NB4 (cell line): ENCODE measurements around the gene PTPN4.

ENCODE experiments used
- POLR2A ChIP-seq: IDR thresholded peaks from 2 replicates; pipeline ENCODE4 v1.6.1; 2011; ENCODE audit warnings: mild to moderate bottlenecking; ENCODE audit not compliant: insufficient read length; ENCODE audit errors: extremely low read depth
- TF ChIP-seq, protein P1 (sequence below): IDR thresholded peaks from one replicate; pipeline ENCODE4 v1.5.1; 2012; ENCODE audit warnings: low read depth, low read length

DNA sequence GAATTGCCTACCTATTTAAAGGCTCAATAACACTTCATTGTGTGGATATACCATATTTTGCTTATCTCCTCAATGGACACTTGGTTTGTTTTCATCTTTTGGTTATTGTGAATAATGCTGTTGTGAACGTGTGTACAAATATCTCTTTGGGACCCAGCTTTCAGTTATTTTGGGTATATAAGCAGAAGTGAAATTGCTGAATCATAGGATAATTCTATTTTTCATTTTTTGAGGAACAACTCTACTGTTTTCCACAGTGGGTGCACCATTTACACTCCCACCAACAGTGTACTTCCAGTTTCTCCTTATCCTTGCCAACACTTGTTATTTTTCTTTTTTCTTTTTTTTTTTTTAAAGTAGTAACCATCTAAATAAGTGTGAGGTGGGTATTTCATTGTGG is 29.0 kb downstream of the PTPN4 start:
- TF ChIP-seq, protein P1, sequence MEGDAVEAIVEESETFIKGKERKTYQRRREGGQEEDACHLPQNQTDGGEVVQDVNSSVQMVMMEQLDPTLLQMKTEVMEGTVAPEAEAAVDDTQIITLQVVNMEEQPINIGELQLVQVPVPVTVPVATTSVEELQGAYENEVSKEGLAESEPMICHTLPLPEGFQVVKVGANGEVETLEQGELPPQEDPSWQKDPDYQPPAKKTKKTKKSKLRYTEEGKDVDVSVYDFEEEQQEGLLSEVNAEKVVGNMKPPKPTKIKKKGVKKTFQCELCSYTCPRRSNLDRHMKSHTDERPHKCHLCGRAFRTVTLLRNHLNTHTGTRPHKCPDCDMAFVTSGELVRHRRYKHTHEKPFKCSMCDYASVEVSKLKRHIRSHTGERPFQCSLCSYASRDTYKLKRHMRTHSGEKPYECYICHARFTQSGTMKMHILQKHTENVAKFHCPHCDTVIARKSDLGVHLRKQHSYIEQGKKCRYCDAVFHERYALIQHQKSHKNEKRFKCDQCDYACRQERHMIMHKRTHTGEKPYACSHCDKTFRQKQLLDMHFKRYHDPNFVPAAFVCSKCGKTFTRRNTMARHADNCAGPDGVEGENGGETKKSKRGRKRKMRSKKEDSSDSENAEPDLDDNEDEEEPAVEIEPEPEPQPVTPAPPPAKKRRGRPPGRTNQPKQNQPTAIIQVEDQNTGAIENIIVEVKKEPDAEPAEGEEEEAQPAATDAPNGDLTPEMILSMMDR = no peak
- no peak for TF ChIP-seq POLR2A
